H1 (cell line): ENCODE measurements around the gene TOP2A. TPM values are rescaled to one million over a fixed set of nuclear protein-coding genes. Genes with fewer than 3 reads are reported as not detected.

Experiments used
- CTCF ChIA-PET: fragments of 300-600 bp; sonication (Branson Sonifier 250); formaldehyde crosslinking; loops from one replicate; lab custom pipeline; 2021; ENCODE audit not compliant: partially characterized antibody; lab: Charles Lee
- POLR2A ChIA-PET: fragments of 300-600 bp; sonication (Branson Sonifier 250); formaldehyde crosslinking; loops from one replicate; lab custom pipeline; 2021; ENCODE audit warnings: inconsistent platforms; ENCODE audit not compliant: partially characterized antibody; lab: Charles Lee
- DNase-seq, 2 experiments: peaks; one replicate each; pipeline versions ENCODE4 v3.0.0 to v3.0.0-alpha.2; 2010 to 2022; ENCODE audit warnings: low spot score in 2 of 2, low read depth in 1 of 2, mixed read lengths in 1 of 2
- FAIRE-seq: peaks from 2 replicates; lab custom pipeline; 2011; peaks lifted over from hg19 to GRCh38; lab: Jason Lieb, UNC
- H2AFZ ChIP-seq: 2 replicates; pipeline ENCODE4 v1.8.1; 2012; ENCODE audit warnings: low read length, inconsistent platforms
- H2AK5ac ChIP-seq: 2 replicates; pipeline ENCODE4 v1.6.1; 2013; ENCODE audit warnings: low read depth, low read length
- H2BK120ac ChIP-seq: replicated peaks from 2 replicates; pipeline ENCODE3; 2013; ENCODE audit warnings: low read depth, low read length, inconsistent platforms
- H2BK12ac ChIP-seq: 2 replicates; pipeline ENCODE4 v1.6.1; 2013; ENCODE audit warnings: low read depth, low read length
- H2BK15ac ChIP-seq: 2 replicates; pipeline ENCODE4 v1.6.1; 2013; ENCODE audit warnings: low read length
- H2BK20ac ChIP-seq: 2 replicates; pipeline ENCODE4 v1.6.1; 2013; ENCODE audit warnings: low read length
- H2BK5ac ChIP-seq: 2 replicates; pipeline ENCODE4 v1.6.1; 2013; ENCODE audit warnings: low read depth, low read length
- H3K14ac ChIP-seq: 2 replicates; pipeline ENCODE4 v1.6.1; 2013; ENCODE audit warnings: inconsistent platforms; ENCODE audit not compliant: insufficient read length
- H3K18ac ChIP-seq: 2 replicates; pipeline ENCODE4 v1.6.1; 2013; ENCODE audit warnings: low read length; ENCODE audit errors: extremely low read depth
- H3K23ac ChIP-seq: 2 replicates; pipeline ENCODE4 v1.6.1; 2013; ENCODE audit warnings: inconsistent platforms; ENCODE audit not compliant: insufficient read length
- H3K23me2 ChIP-seq: 2 replicates; pipeline ENCODE4 v1.6.1; 2013; ENCODE audit warnings: low read depth, low read length
- H3K27ac ChIP-seq: 2 replicates; pipeline ENCODE4 v1.6.1; 2011; ENCODE audit warnings: low read depth, low read length, inconsistent platforms
- H3K27me3 ChIP-seq, 4 experiments: replicated peaks in 1 of 4; 1 replicate in 1 of 4; 2 replicates in 3 of 4; pipeline versions ENCODE4 v1.6.1 to v1.8.1; 2011 to 2013; ENCODE audit warnings: low read length in 3 of 4, mild to moderate bottlenecking in 3 of 4, inconsistent platforms in 2 of 4, mixed read lengths in 2 of 4, moderate library complexity in 1 of 4; ENCODE audit not compliant: control insufficient read depth in 3 of 4, insufficient read depth in 3 of 4; ENCODE audit errors: extremely low read depth in 1 of 4
- H3K36me3 ChIP-seq, 4 experiments: 2 replicates each; pipeline versions ENCODE4 v1.6.1 to v1.8.1; 2011 to 2013; ENCODE audit warnings: mild to moderate bottlenecking in 4 of 4, low read length in 3 of 4, moderate library complexity in 2 of 4, control low read depth in 1 of 4, inconsistent platforms in 1 of 4; ENCODE audit not compliant: insufficient read depth in 4 of 4, control insufficient read depth in 2 of 4
- H3K4ac ChIP-seq: replicated peaks from 2 replicates; pipeline ENCODE3; 2013; ENCODE audit warnings: low read length, low read depth, mixed read lengths, inconsistent platforms; ENCODE audit not compliant: insufficient read length
- H3K4me1 ChIP-seq, 4 experiments: replicated peaks in 1 of 4; 1 replicate in 1 of 4; 2 replicates in 3 of 4; pipeline versions ENCODE4 v1.6.1 to v1.8.1; 2011 to 2013; ENCODE audit warnings: low read length in 3 of 4, inconsistent platforms in 2 of 4, mixed read lengths in 1 of 4; ENCODE audit not compliant: insufficient read depth in 4 of 4, control insufficient read depth in 3 of 4
- H3K4me2 ChIP-seq, 2 experiments: 2 replicates each; pipeline versions ENCODE4 v1.6.1 to v1.8.1; 2011 to 2013; ENCODE audit warnings: low read depth in 2 of 2, low read length in 2 of 2, control low read depth in 1 of 2, inconsistent platforms in 1 of 2, mild to moderate bottlenecking in 1 of 2; ENCODE audit not compliant: insufficient read depth in 1 of 2
- H3K4me3 ChIP-seq, 4 experiments: fragments of 200-600, 300-600 bp in 1 of 4; sonication (generic), shearing (Covaris generic), sonication (Bioruptor Twin) in 1 of 4; 2 replicates each; pipeline versions ENCODE4 v1.5.1 to v1.8.1; 2011 to 2016; ENCODE audit warnings: low read length in 4 of 4, low read depth in 3 of 4, control low read depth in 2 of 4, inconsistent platforms in 2 of 4, mild to moderate bottlenecking in 2 of 4, mixed read lengths in 1 of 4, moderate library complexity in 1 of 4; ENCODE audit not compliant: insufficient read depth in 2 of 4; ENCODE audit errors: extremely low read depth in 1 of 4
- H3K56ac ChIP-seq: replicated peaks from 2 replicates; pipeline ENCODE3; 2013; ENCODE audit warnings: low read depth, mild to moderate bottlenecking, mixed read lengths, low read length, inconsistent platforms; ENCODE audit not compliant: insufficient read length
- H3K79me1 ChIP-seq: 2 replicates; pipeline ENCODE4 v1.6.1; 2013; ENCODE audit warnings: low read depth, low read length, control low read depth
- H3K79me2 ChIP-seq, 2 experiments: 2 replicates each; pipeline versions ENCODE4 v1.6.1 to v1.8.1; 2012 to 2013; ENCODE audit warnings: low read length in 2 of 2, mild to moderate bottlenecking in 2 of 2, inconsistent platforms in 1 of 2; ENCODE audit not compliant: insufficient read depth in 2 of 2, control insufficient read depth in 1 of 2
- H3K9ac ChIP-seq, 4 experiments: replicated peaks in 1 of 4; 1 replicate in 1 of 4; 2 replicates in 3 of 4; pipeline versions ENCODE4 v1.6.1 to v1.8.1; 2011 to 2013; ENCODE audit warnings: low read depth in 3 of 4, low read length in 3 of 4, control low read depth in 2 of 4, mild to moderate bottlenecking in 2 of 4, moderate library complexity in 2 of 4, inconsistent platforms in 1 of 4; ENCODE audit errors: extremely low read depth in 1 of 4
- H3K9me3 ChIP-seq, 2 experiments: 2 replicates each; pipeline versions ENCODE4 v1.6.1 to v1.8.1; 2012 to 2013; ENCODE audit warnings: mild to moderate bottlenecking in 2 of 2, moderate library complexity in 2 of 2, control low read depth in 1 of 2, inconsistent platforms in 1 of 2, low read depth in 1 of 2, low read length in 1 of 2, mixed read lengths in 1 of 2; ENCODE audit not compliant: insufficient read depth in 2 of 2
- H4K20me1 ChIP-seq, 2 experiments: replicated peaks in 1 of 2; 2 replicates each; pipeline versions ENCODE3 to v1.8.1; 2011 to 2013; ENCODE audit warnings: inconsistent platforms in 2 of 2, low read length in 2 of 2, mild to moderate bottlenecking in 1 of 2; ENCODE audit not compliant: insufficient read depth in 2 of 2, control insufficient read depth in 1 of 2
- H4K5ac ChIP-seq: 2 replicates; pipeline ENCODE4 v1.6.1; 2013; ENCODE audit warnings: low read length, low read depth, mixed read lengths, inconsistent platforms; ENCODE audit not compliant: insufficient read length
- H4K8ac ChIP-seq: 2 replicates; pipeline ENCODE4 v1.8.0; 2013; ENCODE audit warnings: mild to moderate bottlenecking, moderate library complexity, low read length, inconsistent platforms; ENCODE audit not compliant: insufficient read depth; ENCODE audit errors: extremely low read depth
- H4K91ac ChIP-seq: replicated peaks from 2 replicates; pipeline ENCODE3; 2013; ENCODE audit warnings: low read length, mixed read lengths, inconsistent platforms; ENCODE audit not compliant: insufficient read length
- CHD2 ChIP-seq: IDR thresholded peaks from 2 replicates; pipeline ENCODE4 v1.6.1; 2012; ENCODE audit warnings: low read length, improper control_type of control experiment
- FOSL1 ChIP-seq: IDR thresholded peaks from 2 replicates; pipeline ENCODE4 v1.6.1; 2011; ENCODE audit warnings: mild to moderate bottlenecking, low read depth, low read length, moderate library complexity; ENCODE audit not compliant: insufficient read depth
- JUND ChIP-seq: IDR thresholded peaks from 2 replicates; pipeline ENCODE4 v1.6.1; 2011; ENCODE audit warnings: mild to moderate bottlenecking, improper control_type of control experiment, low read length
- MAFK ChIP-seq: IDR thresholded peaks from 2 replicates; pipeline ENCODE4 v1.6.1; 2012; ENCODE audit warnings: low read depth, mild to moderate bottlenecking, improper control_type of control experiment, low read length
- PHF8 ChIP-seq: fragments of 200-600 bp; sonication (generic); conservative IDR thresholded peaks from 2 replicates; pipeline ENCODE4 v1.7.1; 2012; ENCODE audit warnings: low read depth, mild to moderate bottlenecking, inconsistent platforms, low read length, moderate library complexity
- RXRA ChIP-seq: IDR thresholded peaks from 2 replicates; pipeline ENCODE4 v1.6.1; 2011; ENCODE audit warnings: low read depth, mild to moderate bottlenecking, low read length, moderate library complexity; ENCODE audit not compliant: insufficient read depth
- SAP30 ChIP-seq: fragments of 300-600 bp; sonication (generic); IDR thresholded peaks from 2 replicates; pipeline ENCODE4 v1.7.1; 2012; ENCODE audit warnings: low read length, moderate library complexity, mild to moderate bottlenecking, inconsistent platforms; ENCODE audit not compliant: insufficient read depth, insufficient replicate concordance
- SIRT6 ChIP-seq: IDR thresholded peaks from one replicate; pipeline ENCODE4 v1.7.1; 2012; ENCODE audit warnings: low read length, inconsistent platforms
- SP1 ChIP-seq: IDR thresholded peaks from 2 replicates; pipeline ENCODE4 v1.6.1; 2011; ENCODE audit warnings: low read depth, low read length
- TAF1 ChIP-seq: IDR thresholded peaks from 2 replicates; pipeline ENCODE4 v1.6.1; 2011; ENCODE audit warnings: mild to moderate bottlenecking, low read depth, low read length
- WGBS, 2 experiments: shearing (Covaris generic) in 1 of 2; methylation state at CpG; one replicate each; pipeline versions ENCODE4 v1.1.6 to v1.1.7; 2013 to 2015; ENCODE audit warnings: low lambda C conversion rate in 2 of 2, mixed read lengths in 2 of 2, inconsistent platforms in 1 of 2, low coverage in 1 of 2, missing lambda C conversion rate in 1 of 2; ENCODE audit not compliant: insufficient replicate concordance in 2 of 2, insufficient coverage in 1 of 2, insufficient read length in 1 of 2; ENCODE audit errors: extremely low coverage in 1 of 2, missing lambda C conversion rate in 1 of 2; 5-methylcytosine and 5-hydroxymethylcytosine counted together
- polyA plus RNA-seq, 7 experiments: library from polyadenylated mRNA; depleted of rRNA in 3 of 7; stranded (reverse) in 5 of 7; unstranded in 2 of 7; fragments of >200 nt in 5 of 7; fragments of 200-250 nt in 2 of 7; gene quantifications; 1 replicate in 5 of 7; 2 replicates in 1 of 7; 4 replicates in 1 of 7; pipeline versions ENCODE4 v1.2.1 to v1.2.3, GENCODE V29; 2011 to 2013; ENCODE audit warnings: missing spikeins in 2 of 7, mixed read lengths in 2 of 7
- total RNA-seq: library from RNA; stranded (reverse); fragmentation: NEBNext Ultra II Directional; extraction: Animal tissue kit (Norgen Biotek cat#: 25700); gene quantifications from 2 replicates; pipeline ENCODE4 v1.2.1, GENCODE V29; 2021
- TF ChIP-seq, protein P1 (sequence below): IDR thresholded peaks from 2 replicates; pipeline ENCODE4 v1.6.1; 2012; ENCODE audit warnings: low read length, inconsistent platforms
- TF ChIP-seq, protein P2 (sequence below): IDR thresholded peaks from 2 replicates; pipeline ENCODE4 v1.6.1; 2012; ENCODE audit warnings: inconsistent platforms

The TOP2A gene
- total and polyA plus RNA-seq, 2 of the 8 experiments (the other 6 are each of a cell fraction or from before 2014, with no cell fraction given) = 83.1 to 291 TPM

DNA sequence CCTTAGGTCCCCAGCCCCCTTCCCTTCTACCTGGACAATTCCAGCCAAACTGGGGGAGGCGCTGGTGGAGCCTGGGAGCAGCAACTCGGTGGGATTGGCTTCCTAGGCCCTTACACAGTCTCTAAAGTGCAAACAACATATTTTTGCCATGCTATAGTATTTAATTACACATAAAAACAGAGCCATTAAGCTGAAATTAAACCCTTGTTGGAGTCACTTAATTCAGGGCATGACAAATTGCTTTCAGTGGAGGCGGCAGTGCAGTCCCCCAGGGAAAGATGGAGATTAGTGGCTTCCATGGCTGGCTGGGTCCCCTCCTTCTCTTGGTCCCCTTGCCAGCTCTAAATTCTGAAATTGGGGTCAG lies 42.9 kb upstream of the TOP2A start:
- Histone ChIP-seq H2AFZ (no peak overlapping the region), H3K18ac (no peak overlapping the region), H3K56ac (no peak overlapping the region), H2BK5ac (no peak overlapping the region), H3K27ac (no peak overlapping the region), H4K91ac (no peak overlapping the region), H4K20me1 (no peaks in the 10 kb centered on the region), H2BK120ac (no peak overlapping the region), H3K36me3 (peaks cover 0 to 9% (median 7%) of the 10 kb centered on the region in 4 experiments; a peak in 4 of 8 replicates), H4K8ac (no peak overlapping the region), H3K79me1 (no peaks in the 10 kb centered on the region), H3K4me1 (peaks cover 2 to 36% (median 16%) of the 10 kb centered on the region in 4 experiments), H4K5ac (no peak overlapping the region), H2BK15ac (no peak overlapping the region), H3K23ac (no peak overlapping the region), H3K14ac (no peak overlapping the region), H3K9me3 (no peaks in the 10 kb centered on the region), H2BK12ac (no peak overlapping the region), H3K4me3 (no peak overlapping the region), H3K23me2 (no peaks in the 10 kb centered on the region; the same call in 1 of the 2 replicates), H3K27me3 (no peaks in the 10 kb centered on the region), H3K4ac (no peak overlapping the region), H3K9ac (no peak overlapping the region), H3K4me2 (no peak overlapping the region), H2AK5ac (no peak overlapping the region), H3K79me2 (no peaks in the 10 kb centered on the region), H2BK20ac (no peak overlapping the region)
- ChIA-PET CTCF (interaction anchor here (1.0 to 34.1 kb wide), 7 partner anchors 3 to 100 kb away, joined by 3 to 739 read pairs (median 4); partner anchors contain the start of gene IGFBP4), POLR2A (interaction anchor here (0.8 to 2.5 kb wide), 10 partner anchors 9 to 87 kb away, joined by 3 to 10 read pairs (median 4); partner anchors contain the start of genes IGFBP4 and TOP2A)
- DNase-seq = no peak
- 96% methylated on average over 3 of the region's 3 CpGs; no CpG with 5 or more reads in 1 of the 2 experiments for WGBS, 2 experiments
- FAIRE-seq = no peak
- TF ChIP-seq, protein P1, sequence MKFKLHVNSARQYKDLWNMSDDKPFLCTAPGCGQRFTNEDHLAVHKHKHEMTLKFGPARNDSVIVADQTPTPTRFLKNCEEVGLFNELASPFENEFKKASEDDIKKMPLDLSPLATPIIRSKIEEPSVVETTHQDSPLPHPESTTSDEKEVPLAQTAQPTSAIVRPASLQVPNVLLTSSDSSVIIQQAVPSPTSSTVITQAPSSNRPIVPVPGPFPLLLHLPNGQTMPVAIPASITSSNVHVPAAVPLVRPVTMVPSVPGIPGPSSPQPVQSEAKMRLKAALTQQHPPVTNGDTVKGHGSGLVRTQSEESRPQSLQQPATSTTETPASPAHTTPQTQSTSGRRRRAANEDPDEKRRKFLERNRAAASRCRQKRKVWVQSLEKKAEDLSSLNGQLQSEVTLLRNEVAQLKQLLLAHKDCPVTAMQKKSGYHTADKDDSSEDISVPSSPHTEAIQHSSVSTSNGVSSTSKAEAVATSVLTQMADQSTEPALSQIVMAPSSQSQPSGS = no peak
- TF ChIP-seq RXRA (no peak), SIRT6 (no peak), SP1 (no peak), JUND (no peak), PHF8 (no peak), SAP30 (no peak), TAF1 (no peak), MAFK (no peak), FOSL1 (no peak), CHD2 (no peak)
- TF ChIP-seq, protein P2, sequence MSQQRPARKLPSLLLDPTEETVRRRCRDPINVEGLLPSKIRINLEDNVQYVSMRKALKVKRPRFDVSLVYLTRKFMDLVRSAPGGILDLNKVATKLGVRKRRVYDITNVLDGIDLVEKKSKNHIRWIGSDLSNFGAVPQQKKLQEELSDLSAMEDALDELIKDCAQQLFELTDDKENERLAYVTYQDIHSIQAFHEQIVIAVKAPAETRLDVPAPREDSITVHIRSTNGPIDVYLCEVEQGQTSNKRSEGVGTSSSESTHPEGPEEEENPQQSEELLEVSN = no peak
